Nephron (organoid): ENCODE measurements around the gene HDAC9.

Experiments used
- H3K27ac Mint-ChIP-seq, 3 experiments: 2 replicates each; pipeline ENCODE4 v1.8.0; 2020; ENCODE audit warnings: mixed read lengths in 3 of 3, mild to moderate bottlenecking in 2 of 3, moderate library complexity in 1 of 3
- H3K27me3 Mint-ChIP-seq: 2 replicates; pipeline ENCODE4 v1.8.0; 2021; ENCODE audit warnings: low read depth, mild to moderate bottlenecking, moderate library complexity, mixed read lengths
- H3K36me3 Mint-ChIP-seq: 2 replicates; pipeline ENCODE4 v1.8.0; 2020; ENCODE audit warnings: low read depth, mixed read lengths
- H3K4me1 Mint-ChIP-seq: 2 replicates; pipeline ENCODE4 v1.8.0; 2020; ENCODE audit warnings: mixed read lengths
- H3K4me3 Mint-ChIP-seq, 3 experiments: 2 replicates each; pipeline ENCODE4 v1.8.0; 2020; ENCODE audit warnings: mild to moderate bottlenecking in 3 of 3, mixed read lengths in 3 of 3, moderate library complexity in 2 of 3
- H3K9me3 Mint-ChIP-seq: 2 replicates; pipeline ENCODE4 v1.8.0; 2020; ENCODE audit warnings: mixed read lengths
- TF ChIP-seq, protein P1 (sequence below), 3 experiments: fragments of 200-600 bp; sonication (generic); IDR thresholded peaks; one replicate each; pipeline ENCODE4 v1.5.0; 2021; ENCODE audit warnings: antibody characterized with exemption in 3 of 3; ENCODE audit not compliant: unreplicated experiment in 3 of 3

HDAC9 gene

GRCh38 chr7:18495412-18496340 is at the start of gene HDAC9:
Gene HDAC9 (plus strand): TSS chr7:18495749. CDS start chr7:18496303, 554 bp downstream.
- no peaks in the 10 kb centered on the region for H3K9me3 Mint-ChIP-seq
- H3K4me3 Mint-ChIP-seq, result peak within 1 kb of the TSS; percentile 72 to 85 (median 80)
- peak within 1 kb of the TSS; percentile 91 to 93 (median 91) for H3K27ac Mint-ChIP-seq
- TF ChIP-seq, protein P1, sequence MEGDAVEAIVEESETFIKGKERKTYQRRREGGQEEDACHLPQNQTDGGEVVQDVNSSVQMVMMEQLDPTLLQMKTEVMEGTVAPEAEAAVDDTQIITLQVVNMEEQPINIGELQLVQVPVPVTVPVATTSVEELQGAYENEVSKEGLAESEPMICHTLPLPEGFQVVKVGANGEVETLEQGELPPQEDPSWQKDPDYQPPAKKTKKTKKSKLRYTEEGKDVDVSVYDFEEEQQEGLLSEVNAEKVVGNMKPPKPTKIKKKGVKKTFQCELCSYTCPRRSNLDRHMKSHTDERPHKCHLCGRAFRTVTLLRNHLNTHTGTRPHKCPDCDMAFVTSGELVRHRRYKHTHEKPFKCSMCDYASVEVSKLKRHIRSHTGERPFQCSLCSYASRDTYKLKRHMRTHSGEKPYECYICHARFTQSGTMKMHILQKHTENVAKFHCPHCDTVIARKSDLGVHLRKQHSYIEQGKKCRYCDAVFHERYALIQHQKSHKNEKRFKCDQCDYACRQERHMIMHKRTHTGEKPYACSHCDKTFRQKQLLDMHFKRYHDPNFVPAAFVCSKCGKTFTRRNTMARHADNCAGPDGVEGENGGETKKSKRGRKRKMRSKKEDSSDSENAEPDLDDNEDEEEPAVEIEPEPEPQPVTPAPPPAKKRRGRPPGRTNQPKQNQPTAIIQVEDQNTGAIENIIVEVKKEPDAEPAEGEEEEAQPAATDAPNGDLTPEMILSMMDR (IDR thresholded peaks at IDR 0.05; ENCODE audit: unreplicated experiment in 3 of 3), result no peak
- peaks cover 47% of the 10 kb centered on the region for H3K4me1 Mint-ChIP-seq
- no peaks in the 10 kb centered on the region for H3K36me3 Mint-ChIP-seq
- no peaks in the 10 kb centered on the region for H3K27me3 Mint-ChIP-seq

- H3K4me3 Mint-ChIP-seq, result no peak overlapping the region
- H3K27me3 Mint-ChIP-seq, result no peaks in the 10 kb centered on the region
- no peaks in the 10 kb centered on the region for H3K9me3 Mint-ChIP-seq
- peak overlapping the region in 1 of 3 experiments; percentile 52 for H3K27ac Mint-ChIP-seq
- TF ChIP-seq, protein P1 (IDR thresholded peaks at IDR 0.05; ENCODE audit: unreplicated experiment in 3 of 3), result no peak
- H3K36me3 Mint-ChIP-seq, result no peaks in the 10 kb centered on the region
- peaks cover 9% of the 10 kb centered on the region for H3K4me1 Mint-ChIP-seq
These were observed 49.5 kb upstream of the HDAC9 start for GRCh38 chr7:18445916-18446520.

DNA sequence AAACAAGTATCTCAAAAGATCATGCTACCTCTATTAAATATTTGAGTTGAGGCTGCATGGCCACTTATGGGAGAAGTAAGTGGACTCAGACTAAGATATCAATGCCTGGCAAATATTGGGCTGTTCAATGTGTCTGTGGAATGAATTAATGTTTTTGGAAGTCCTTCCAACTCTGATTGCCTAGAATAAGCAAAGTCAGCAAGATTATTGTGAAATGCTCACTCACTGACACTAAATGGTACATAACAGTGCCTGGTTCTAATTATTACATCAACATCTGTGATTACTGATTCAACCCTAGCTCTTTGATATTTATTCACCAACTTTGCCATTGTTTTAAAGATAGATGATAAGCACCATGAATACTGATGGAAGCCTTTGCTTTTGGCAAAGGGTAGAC is 45.5 kb upstream of the HDAC9 start:
- Mint-ChIP-seq H3K27me3 (no peaks in the 10 kb centered on the region), H3K27ac (no peak overlapping the region), H3K36me3 (no peaks in the 10 kb centered on the region), H3K4me3 (no peak overlapping the region), H3K4me1 (peaks cover 9% of the 10 kb centered on the region), H3K9me3 (peaks cover 2% of the 10 kb centered on the region)
- TF ChIP-seq, protein P1 (IDR thresholded peaks at IDR 0.05; ENCODE audit: unreplicated experiment in 3 of 3), result no peak

DNA sequence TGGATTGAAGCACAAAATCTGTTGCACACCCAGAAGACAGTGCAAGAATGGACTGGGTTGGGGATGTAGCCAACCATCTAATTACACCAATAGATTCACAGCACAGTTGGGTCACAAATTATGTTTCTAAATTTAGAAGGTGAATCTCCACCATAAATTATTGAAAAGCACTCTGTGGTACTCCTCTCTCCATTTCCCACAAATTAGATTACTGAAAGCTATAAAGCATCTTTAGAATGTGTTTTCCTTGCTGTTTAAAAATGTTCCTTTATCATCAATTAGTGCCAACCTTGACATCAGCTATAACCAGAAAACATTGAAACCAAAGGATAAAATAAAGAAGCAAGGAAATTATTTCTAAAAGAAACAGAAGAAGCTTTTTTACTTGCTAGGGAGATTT is 39.9 kb upstream of the HDAC9 start:
- H3K4me1 Mint-ChIP-seq, result peaks cover 7% of the 10 kb centered on the region
- no peaks in the 10 kb centered on the region for H3K36me3 Mint-ChIP-seq
- H3K27ac Mint-ChIP-seq, result peak overlapping the region in 1 of 3 experiments; percentile 12
- peaks cover 2% of the 10 kb centered on the region for H3K9me3 Mint-ChIP-seq
- H3K27me3 Mint-ChIP-seq, result no peaks in the 10 kb centered on the region
- TF ChIP-seq, protein P1 (IDR thresholded peaks at IDR 0.05; ENCODE audit: unreplicated experiment in 3 of 3), result no peak
- no peak overlapping the region for H3K4me3 Mint-ChIP-seq

GRCh38 chr7:18457832-18458231 is 37.7 kb upstream of the HDAC9 start:
- H3K9me3 Mint-ChIP-seq, result no peaks in the 10 kb centered on the region
- peaks cover 7% of the 10 kb centered on the region for H3K4me1 Mint-ChIP-seq
- H3K4me3 Mint-ChIP-seq, result no peak overlapping the region
- no peaks in the 10 kb centered on the region for H3K36me3 Mint-ChIP-seq
- H3K27ac Mint-ChIP-seq, result no peak overlapping the region
- TF ChIP-seq, protein P1 (IDR thresholded peaks at IDR 0.05; ENCODE audit: unreplicated experiment in 3 of 3), result no peak
- H3K27me3 Mint-ChIP-seq, result no peaks in the 10 kb centered on the region
